Stimulated activated naive B cell treated with anti-CD40 and anti-IgM and Interleukin-4, amounts not matched to agents 10 μg/mL and 1 μg/mL and 100 μg/mL, for 72 hours (primary cell): ENCODE measurements around the gene CCNQ.

Experiments
- ATAC-seq, 2 donors: fragments of 150-1000 bp; cut with Tn5 transposase; replicated peaks; 2 replicates each; pipeline ENCODE4 v1.10.0; 2021; ENCODE audit warnings: moderate library complexity in 1 of 2
- DNase-seq: peaks from one replicate; pipeline ENCODE4 v3.0.0; 2021
- H3K27ac Mint-ChIP-seq: one replicate; pipeline ENCODE4 v1.8.0; 2022; ENCODE audit warnings: mild to moderate bottlenecking, mixed read lengths
- H3K27me3 Mint-ChIP-seq, 2 donors: one replicate each; pipeline ENCODE4 v1.8.0; 2022; ENCODE audit warnings: mixed read lengths in 2 of 2
- H3K36me3 Mint-ChIP-seq, 2 donors: one replicate each; pipeline ENCODE4 v1.8.0; 2022; ENCODE audit warnings: mixed read lengths in 2 of 2, mild to moderate bottlenecking in 1 of 2
- H3K4me1 Mint-ChIP-seq, 2 donors: one replicate each; pipeline ENCODE4 v1.8.0; 2022; ENCODE audit warnings: mixed read lengths in 2 of 2, mild to moderate bottlenecking in 1 of 2
- H3K4me3 Mint-ChIP-seq, 2 donors: one replicate each; pipeline ENCODE4 v1.8.0; 2022; ENCODE audit warnings: mild to moderate bottlenecking in 2 of 2, mixed read lengths in 2 of 2, moderate library complexity in 1 of 2
- H3K9me3 Mint-ChIP-seq, 2 donors: one replicate each; pipeline ENCODE4 v1.8.0; 2022; ENCODE audit warnings: mixed read lengths in 2 of 2, mild to moderate bottlenecking in 1 of 2

Gene CCNQ

DNA sequence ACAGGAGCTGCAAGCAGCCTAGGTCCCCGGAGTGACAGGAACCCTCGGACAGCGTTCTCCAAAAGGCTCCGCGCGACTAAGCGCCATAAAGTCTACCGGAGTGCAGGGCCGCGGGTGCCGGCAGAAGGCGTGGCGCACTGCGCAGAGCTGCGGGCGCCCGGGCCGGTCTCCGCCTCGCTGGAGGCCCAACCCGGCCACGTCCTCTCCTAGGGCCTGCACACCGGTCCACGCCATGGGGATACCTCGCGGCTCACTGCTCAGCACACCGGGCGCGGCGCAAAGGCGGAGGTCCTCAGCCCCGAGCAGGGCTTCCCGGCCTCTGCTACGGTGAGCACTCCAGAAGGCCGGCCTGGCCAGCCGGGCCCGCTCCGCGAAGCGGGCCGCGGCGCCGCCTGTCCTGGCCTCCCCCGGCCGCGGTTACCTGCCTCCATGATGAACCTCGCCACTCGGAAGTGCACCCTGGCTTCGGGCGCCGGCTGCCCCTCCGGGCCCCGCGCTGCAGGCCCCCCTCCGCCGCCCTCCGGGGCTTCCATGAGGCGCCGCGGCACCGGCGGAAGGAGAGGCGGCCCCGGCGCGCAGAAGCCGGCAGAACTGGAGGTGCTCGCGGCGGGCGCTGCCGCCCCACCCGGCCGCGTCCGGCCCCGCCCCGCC is at the start of gene CCNQ:
Gene CCNQ, minus strand, starts transcription at position 599 of the 651 bp plus-strand sequence. Its CDS starts 66 bp downstream, at position 533.
- peak within 1 kb of the TSS; percentile 89 for H3K27ac Mint-ChIP-seq
- DNase-seq = peak; percentile 9

DNA sequence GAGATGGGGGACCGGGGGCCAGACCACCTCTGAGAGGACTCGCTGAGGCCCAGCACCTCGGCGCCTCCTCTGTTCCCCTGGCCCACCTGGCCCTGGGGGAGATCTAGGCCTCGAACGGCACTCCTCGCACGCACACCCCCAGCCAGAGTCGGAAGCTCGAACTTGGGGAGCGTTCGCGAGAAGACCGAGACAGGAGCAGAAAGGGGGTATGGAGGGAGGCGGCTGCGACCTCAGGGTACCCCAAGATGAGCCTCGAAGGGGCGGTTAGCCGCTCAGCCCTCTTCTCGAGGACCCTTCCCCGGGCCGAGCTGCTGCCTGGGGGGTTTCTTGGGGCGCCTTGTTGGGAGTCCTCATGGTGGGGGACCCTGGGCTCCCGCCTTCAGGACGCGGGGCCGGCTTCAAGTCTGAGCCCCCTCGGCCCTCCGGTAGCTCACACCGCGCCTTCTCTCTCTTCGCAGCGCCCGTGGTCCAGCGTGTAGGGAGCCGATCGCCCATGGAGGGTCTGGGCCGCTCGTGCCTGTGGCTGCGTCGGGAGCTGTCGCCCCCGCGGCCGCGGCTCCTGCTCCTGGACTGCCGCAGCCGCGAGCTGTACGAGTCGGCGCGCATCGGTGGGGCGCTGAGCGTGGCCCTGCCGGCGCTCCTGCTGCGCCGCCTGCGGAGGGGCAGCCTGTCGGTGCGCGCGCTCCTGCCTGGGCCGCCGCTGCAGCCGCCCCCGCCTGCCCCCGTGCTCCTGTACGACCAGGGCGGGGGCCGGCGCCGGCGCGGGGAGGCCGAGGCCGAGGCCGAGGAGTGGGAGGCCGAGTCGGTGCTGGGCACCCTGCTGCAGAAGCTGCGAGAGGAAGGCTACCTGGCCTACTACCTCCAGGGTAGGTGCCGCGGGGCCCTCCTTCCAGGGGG is 48.8 kb upstream of the CCNQ start:
- no peak overlapping the region for H3K4me3 Mint-ChIP-seq
- no peaks in the 10 kb centered on the region for H3K36me3 Mint-ChIP-seq
- H3K4me1 Mint-ChIP-seq = peaks cover 7 to 13% of the 10 kb centered on the region in 2 donors
- no peaks in the 10 kb centered on the region for H3K9me3 Mint-ChIP-seq
- ATAC-seq = no peak
- no peak overlapping the region for H3K27ac Mint-ChIP-seq
- H3K27me3 Mint-ChIP-seq = peaks cover 29 to 32% of the 10 kb centered on the region in 2 donors
- no peak for DNase-seq

More for the DNA sequence above, at the start of gene CCNQ:
- peak within 1 kb of the TSS; percentile 87 to 88 for H3K4me3 Mint-ChIP-seq
- H3K36me3 Mint-ChIP-seq = peaks cover 7 to 10% of the 10 kb centered on the region in 2 donors
- ATAC-seq = peak; percentile 66 to 71
- H3K27me3 Mint-ChIP-seq = no peaks in the 10 kb centered on the region
- no peaks in the 10 kb centered on the region for H3K9me3 Mint-ChIP-seq
- H3K4me1 Mint-ChIP-seq = peaks cover 30 to 42% of the 10 kb centered on the region in 2 donors

- H3K27me3 Mint-ChIP-seq = peaks cover 28 to 32% of the 10 kb centered on the region in 2 donors
- no peak within 1 kb of the TSS for H3K27ac Mint-ChIP-seq
- DNase-seq (no peak), ATAC-seq (no peak)
- no peaks in the 10 kb centered on the region for H3K9me3 Mint-ChIP-seq
- H3K36me3 Mint-ChIP-seq = no peaks in the 10 kb centered on the region
- peak within 1 kb of the TSS in 1 of 2 donors; percentile 28 for H3K4me3 Mint-ChIP-seq
- H3K4me1 Mint-ChIP-seq = peaks cover 9 to 18% of the 10 kb centered on the region in 2 donors
These were observed 47.9 kb upstream of the CCNQ start, which contains the start of gene DUSP9 for GRCh38 chrX:153646620-153647373. Gene DUSP9 (plus strand): TSS chrX:153647203. CDS start chrX:153647954, 751 bp downstream.

DNA sequence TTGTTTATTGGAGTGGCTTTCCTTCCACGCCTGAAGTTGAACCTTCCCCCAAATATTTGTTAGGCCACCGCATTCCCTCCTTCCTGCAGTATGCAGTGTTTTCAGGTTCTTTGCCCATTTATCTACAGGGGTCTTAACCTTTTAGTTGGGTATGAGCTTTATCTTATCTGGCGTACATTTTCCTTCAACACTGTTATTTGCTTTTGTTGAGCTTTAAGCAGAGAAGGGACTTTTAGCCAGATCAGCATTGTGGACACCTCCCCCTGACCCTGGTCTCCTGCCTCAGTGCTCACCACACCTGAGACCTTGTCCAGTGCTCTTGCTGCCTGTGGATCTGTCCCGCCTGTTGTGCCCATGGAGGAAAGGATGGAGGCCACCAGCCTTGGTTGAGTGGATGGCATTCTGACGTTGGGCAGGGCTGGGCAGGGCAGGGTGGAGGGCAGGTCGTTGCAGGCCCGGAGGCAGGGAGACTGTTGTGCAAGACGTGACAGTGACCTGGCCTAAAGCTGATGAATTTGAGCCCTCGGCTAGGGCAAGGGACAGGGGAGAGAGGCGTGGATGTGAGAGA is 47.1 kb upstream of the CCNQ start:
- Mint-ChIP-seq H3K4me3 (peak overlapping the region in 1 of 2 donors; percentile 28), H3K9me3 (no peaks in the 10 kb centered on the region), H3K27me3 (peaks cover 31 to 35% of the 10 kb centered on the region in 2 donors), H3K27ac (no peak overlapping the region), H3K4me1 (peaks cover 9 to 24% of the 10 kb centered on the region in 2 donors), H3K36me3 (no peaks in the 10 kb centered on the region)
- ATAC-seq (no peak), DNase-seq (no peak)

GRCh38 chrX:153645151-153645550 is 46.2 kb upstream of the CCNQ start:
- H3K27me3 Mint-ChIP-seq = peaks cover 36 to 40% of the 10 kb centered on the region in 2 donors
- DNase-seq (no peak), ATAC-seq (no peak)
- peaks cover 12 to 29% of the 10 kb centered on the region in 2 donors for H3K4me1 Mint-ChIP-seq
- no peaks in the 10 kb centered on the region for H3K36me3 Mint-ChIP-seq
- H3K9me3 Mint-ChIP-seq = no peaks in the 10 kb centered on the region
- H3K27ac Mint-ChIP-seq = no peak overlapping the region
- peak overlapping the region in 1 of 2 donors; percentile 19 for H3K4me3 Mint-ChIP-seq

GRCh38 chrX:153644356-153645125 is 45.6 kb upstream of the CCNQ start:
- DNase-seq (no peak), ATAC-seq (peak; percentile 20 to 32)
- peaks cover 36 to 40% of the 10 kb centered on the region in 2 donors for H3K27me3 Mint-ChIP-seq
- H3K36me3 Mint-ChIP-seq = no peaks in the 10 kb centered on the region
- peak overlapping the region; percentile 10 to 19 for H3K4me3 Mint-ChIP-seq
- H3K27ac Mint-ChIP-seq = no peak overlapping the region
- no peaks in the 10 kb centered on the region for H3K9me3 Mint-ChIP-seq
- peaks cover 12 to 29% of the 10 kb centered on the region in 2 donors for H3K4me1 Mint-ChIP-seq

- no peak overlapping the region for H3K27ac Mint-ChIP-seq
- ATAC-seq (peak; percentile 33 to 51), DNase-seq (no peak)
- H3K9me3 Mint-ChIP-seq = no peaks in the 10 kb centered on the region
- H3K27me3 Mint-ChIP-seq = peaks cover 36 to 47% of the 10 kb centered on the region in 2 donors
- peak overlapping the region in 1 of 2 donors; percentile 78 for H3K4me3 Mint-ChIP-seq
- peaks cover 12 to 29% of the 10 kb centered on the region in 2 donors for H3K4me1 Mint-ChIP-seq
- no peaks in the 10 kb centered on the region for H3K36me3 Mint-ChIP-seq
These were observed 44.8 kb upstream of the CCNQ start for GRCh38 chrX:153643431-153644351.

DNA sequence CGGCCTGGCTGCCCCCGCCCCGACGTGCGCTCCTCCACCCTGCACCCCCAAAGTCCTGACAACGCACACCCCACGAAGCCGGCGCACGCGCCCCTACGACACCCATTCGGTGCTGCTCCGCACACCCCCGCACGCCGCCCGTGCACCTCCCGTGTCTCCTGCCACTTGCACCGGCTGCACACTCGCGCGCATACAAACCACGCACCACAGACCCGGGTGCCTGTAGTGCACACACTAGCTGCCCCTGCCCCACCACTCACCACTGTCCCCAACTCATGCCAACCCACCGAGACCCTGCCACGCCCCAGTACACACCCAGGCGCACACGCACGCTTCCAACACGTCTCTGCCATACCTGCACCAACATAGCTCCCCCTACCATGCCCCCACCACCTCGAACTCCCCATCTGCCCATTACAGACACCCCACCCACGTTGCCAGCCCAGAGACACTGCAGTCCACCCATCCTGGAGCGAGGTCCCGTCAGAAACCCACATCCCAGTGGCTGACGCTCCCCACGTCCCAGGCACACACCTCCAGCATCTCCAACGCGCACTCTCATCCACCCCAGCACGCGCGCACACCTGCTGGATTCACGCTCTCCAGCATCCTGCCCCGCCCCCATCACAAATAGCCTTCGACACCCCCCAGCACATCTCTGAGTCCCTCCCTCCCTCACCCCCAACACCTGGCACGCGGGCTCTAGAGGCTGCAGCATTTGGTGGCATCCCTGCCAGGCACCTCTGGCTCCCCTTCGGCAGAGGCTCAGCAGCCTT is 43.9 kb upstream of the CCNQ start:
- DNase-seq = no peak
- H3K27ac Mint-ChIP-seq = peak overlapping the region; percentile 53
- peaks cover 12 to 29% of the 10 kb centered on the region in 2 donors for H3K4me1 Mint-ChIP-seq
- no peaks in the 10 kb centered on the region for H3K36me3 Mint-ChIP-seq
- no peaks in the 10 kb centered on the region for H3K9me3 Mint-ChIP-seq
- peak overlapping the region; percentile 78 to 81 for H3K4me3 Mint-ChIP-seq
- peaks cover 36 to 49% of the 10 kb centered on the region in 2 donors for H3K27me3 Mint-ChIP-seq
- ATAC-seq = no peak

DNA sequence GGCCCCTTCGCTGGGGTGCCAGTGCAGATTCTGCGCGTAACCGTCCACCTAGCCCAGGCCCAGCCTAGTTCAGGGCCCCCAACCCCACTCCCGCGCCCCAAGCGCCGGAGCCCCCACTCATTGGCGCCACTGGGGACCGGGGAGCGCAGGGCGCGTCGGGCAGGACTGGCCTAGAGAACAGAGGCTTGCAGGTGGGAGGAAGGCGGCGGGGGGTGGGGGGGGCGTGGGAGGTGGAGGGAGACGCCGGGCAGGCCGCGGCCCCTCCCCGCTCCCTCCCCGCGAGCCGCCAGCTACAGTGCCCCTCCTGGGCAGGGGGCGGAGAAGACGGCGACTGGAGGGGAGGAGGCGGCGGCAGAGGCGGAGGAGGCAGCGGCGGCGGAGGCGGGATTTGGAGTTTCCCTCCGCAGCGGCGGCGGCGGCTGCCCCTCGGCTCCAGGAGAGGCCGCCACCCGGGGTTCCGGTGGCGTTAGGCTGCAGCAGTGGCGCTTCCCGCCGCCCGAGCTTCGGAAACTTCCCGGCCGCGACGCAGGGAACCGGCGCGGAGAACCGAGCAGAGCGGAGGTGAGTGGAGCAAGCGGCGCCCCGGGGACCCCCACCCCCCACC is 43.2 kb upstream of the CCNQ start:
- ATAC-seq (peak in 1 of 2 donors; percentile 31), DNase-seq (no peak)
- peaks cover 12 to 29% of the 10 kb centered on the region in 2 donors for H3K4me1 Mint-ChIP-seq
- H3K4me3 Mint-ChIP-seq = peak overlapping the region in 1 of 2 donors; percentile 81
- peaks cover 36 to 49% of the 10 kb centered on the region in 2 donors for H3K27me3 Mint-ChIP-seq
- no peaks in the 10 kb centered on the region for H3K9me3 Mint-ChIP-seq
- H3K36me3 Mint-ChIP-seq = no peaks in the 10 kb centered on the region
- no peak overlapping the region for H3K27ac Mint-ChIP-seq

- Mint-ChIP-seq H3K9me3 (no peaks in the 10 kb centered on the region), H3K4me1 (peaks cover 12 to 29% of the 10 kb centered on the region in 2 donors), H3K27ac (no peak overlapping the region), H3K4me3 (peak overlapping the region in 1 of 2 donors; percentile 35), H3K36me3 (no peaks in the 10 kb centered on the region), H3K27me3 (peaks cover 36 to 49% of the 10 kb centered on the region in 2 donors)
- no peak for DNase-seq
- peak in 1 of 2 donors; percentile 9 for ATAC-seq
These were observed 42.7 kb upstream of the CCNQ start for GRCh38 chrX:153641627-153642026.

GRCh38 chrX:153640736-153641575 is 42.0 kb upstream of the CCNQ start:
- H3K4me3 Mint-ChIP-seq = peak overlapping the region in 1 of 2 donors; percentile 25

More at GRCh38 chrX:153640736-153641575, 42.0 kb upstream of the CCNQ start:
- Mint-ChIP-seq H3K36me3 (no peaks in the 10 kb centered on the region), H3K4me1 (peaks cover 12 to 29% of the 10 kb centered on the region in 2 donors), H3K9me3 (no peaks in the 10 kb centered on the region), H3K27me3 (peaks cover 30 to 45% of the 10 kb centered on the region in 2 donors), H3K27ac (no peak overlapping the region)
- no peak for DNase-seq
- ATAC-seq = no peak
